ENCODE results near the gene SLC25A45.

DNA sequence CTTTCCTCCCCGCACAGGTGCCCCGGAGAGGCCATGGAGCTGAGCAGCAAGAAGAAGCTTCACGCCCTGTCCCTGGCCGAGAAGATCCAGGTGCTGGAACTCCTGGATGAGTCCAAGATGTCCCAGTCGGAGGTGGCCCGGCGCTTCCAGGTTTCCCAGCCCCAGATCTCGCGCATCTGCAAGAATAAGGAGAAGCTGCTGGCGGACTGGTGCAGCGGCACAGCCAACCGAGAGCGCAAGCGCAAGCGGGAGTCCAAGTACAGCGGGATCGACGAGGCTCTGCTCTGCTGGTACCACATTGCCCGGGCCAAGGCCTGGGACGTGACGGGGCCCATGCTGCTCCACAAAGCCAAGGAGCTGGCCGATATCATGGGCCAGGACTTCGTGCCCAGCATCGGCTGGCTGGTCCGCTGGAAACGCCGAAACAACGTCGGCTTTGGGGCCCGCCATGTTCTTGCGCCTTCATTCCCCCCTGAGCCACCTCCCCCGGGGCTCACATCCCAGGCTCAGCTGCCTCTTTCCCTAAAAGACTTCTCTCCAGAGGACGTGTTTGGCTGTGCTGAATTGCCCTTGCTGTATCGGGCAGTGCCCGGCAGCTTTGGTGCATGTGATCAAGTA, 26.6 kb downstream of the SLC25A45 start:
- no peak for TF ChIP-seq CTCF (IDR thresholded peaks at IDR 0.05)
- no peak for TF ChIP-seq POLR2A (IDR thresholded peaks at IDR 0.05)
- no peak for TF ChIP-seq POLR2AphosphoS5 (IDR thresholded peaks at IDR 0.05)
